Muscle of arm (tissue), 12 donors: ENCODE data around the gene RNASE7. TPM values are rescaled to one million over a fixed set of nuclear protein-coding genes. Genes with fewer than 3 reads are reported as not detected.

Experiments used
- DNase-seq: peaks from one replicate; pipeline ENCODE4 v3.0.0-alpha.2; 2013
- polyA plus RNA-seq, 12 donors: library from polyadenylated mRNA; unstranded; fragments of 120-200 nt; gene quantifications; one replicate each; pipeline ENCODE4 v1.2.1, GENCODE V29; 2013; ENCODE audit not compliant: insufficient read length in 12 of 12

The RNASE7 gene
- polyA plus RNA-seq, 12 donors: 0.11 to 0.40 (median 0.16) TPM; not detected in 7

DNA sequence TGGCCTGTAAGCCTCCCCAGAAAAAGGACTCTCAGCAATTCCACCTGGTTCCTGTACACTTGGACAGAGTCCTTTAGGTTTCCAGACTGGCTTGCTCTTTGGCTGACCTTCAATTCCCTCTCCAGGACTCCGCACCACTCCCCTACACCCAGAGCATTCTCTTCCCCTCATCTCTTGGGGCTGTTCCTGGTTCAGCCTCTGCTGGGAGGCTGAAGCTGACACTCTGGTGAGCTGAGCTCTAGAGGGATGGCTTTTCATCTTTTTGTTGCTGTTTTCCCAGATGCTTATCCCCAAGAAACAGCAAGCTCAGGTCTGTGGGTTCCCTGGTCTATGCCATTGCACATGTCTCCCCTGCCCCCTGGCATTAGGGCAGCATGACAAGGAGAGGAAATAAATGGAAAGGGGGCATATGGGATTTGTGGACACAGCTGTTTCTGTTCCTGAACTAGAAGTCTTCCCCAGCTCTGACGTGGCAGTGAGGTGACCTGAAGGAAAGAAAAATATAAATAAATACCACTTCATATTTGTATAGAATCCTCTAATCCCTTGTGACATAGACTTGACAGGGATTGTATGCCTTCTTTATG is 1.3 kb downstream of the RNASE7 start:
- DNase-seq: no peak

DNA sequence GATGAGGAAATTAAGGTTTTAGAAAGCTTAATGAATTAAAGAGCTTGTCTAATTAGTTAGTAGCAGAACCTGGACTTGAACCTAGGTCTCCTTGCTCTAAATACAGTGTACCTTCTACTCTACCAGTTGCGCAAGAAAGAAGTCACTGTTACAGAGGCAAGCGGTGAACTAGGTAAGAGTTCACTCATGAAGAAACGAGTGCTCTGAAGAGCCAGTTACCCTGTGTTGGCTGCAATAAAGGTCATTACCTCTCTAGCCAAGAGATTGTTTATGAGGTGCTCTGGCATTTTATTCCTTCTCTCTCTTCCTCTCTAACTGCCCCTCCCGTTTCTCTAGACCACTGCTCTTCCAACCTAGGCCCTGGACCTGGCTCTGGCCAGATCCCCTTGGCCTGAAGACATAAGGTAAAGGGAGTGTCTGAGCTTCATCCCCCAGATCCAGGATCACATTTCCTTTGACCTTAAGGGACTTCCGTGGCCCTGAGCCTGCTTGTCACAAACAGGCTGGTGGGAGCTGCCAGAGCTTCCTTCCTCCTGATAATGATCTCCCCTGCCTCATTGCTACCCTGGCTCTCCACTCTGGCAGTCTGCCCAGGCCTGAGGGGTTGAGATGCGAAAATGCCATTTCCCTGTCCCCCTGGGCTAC is 1.9 kb downstream of the RNASE7 start:
- no peak for DNase-seq

DNA sequence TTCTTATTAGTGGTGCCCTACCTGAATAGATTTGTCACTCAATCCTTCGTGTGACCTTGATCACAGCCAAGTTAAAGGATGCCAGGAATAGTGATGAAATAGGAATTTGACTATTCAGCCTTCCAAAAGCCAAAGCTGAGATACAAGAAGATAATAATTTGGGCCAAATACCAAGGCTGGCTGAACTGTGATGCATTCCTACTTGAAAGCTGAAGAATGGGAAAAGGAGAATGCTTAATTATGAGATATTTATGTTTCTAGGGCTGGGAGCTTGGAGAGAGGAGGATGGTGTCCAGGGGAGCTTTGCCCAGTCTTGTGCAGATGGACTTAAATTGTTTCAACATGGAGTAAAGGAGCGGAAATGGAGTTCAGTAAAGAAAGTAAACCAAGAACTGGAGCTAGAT is 5.2 kb downstream of the RNASE7 start:
- no peak for DNase-seq

DNA sequence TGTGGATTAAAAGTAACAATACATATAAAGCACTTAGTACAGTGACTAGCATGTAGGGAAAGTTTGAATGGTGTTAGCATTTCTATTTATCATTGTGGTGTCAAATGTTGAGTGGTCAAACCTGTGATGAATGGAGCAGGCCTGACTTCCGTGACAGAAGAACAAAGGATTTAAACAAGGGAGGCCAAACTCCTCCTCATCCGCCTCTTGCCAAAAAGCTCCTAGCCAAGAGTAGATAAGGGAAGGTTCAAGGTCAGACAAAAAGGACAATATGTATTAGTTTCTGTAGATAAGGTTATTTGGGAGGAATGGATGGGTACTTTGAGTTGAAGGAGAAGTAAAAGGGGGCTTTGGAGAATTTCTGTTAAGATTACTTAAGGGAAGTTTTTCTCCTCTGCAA is 6.5 kb downstream of the RNASE7 start:
- no peak for DNase-seq

DNA sequence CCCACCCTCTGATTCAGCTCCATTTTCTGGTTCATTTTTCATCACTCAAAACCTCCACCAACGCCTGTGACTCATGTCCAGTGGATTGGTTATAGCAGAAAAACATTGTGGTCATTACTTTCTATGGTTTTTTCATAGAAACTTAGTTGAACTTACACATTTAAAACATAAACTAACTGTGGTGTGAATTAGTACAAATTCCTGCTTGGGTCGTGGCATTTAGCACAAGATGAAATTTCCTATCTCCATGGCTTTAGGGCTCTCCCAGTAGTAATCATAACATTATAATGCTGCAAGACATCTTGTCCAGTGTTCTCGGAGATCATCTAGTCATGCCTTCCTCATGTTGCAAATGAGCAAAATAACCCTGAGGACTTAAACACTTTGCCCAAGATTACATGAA is 7.1 kb downstream of the RNASE7 start:
- DNase-seq: no peak

DNA sequence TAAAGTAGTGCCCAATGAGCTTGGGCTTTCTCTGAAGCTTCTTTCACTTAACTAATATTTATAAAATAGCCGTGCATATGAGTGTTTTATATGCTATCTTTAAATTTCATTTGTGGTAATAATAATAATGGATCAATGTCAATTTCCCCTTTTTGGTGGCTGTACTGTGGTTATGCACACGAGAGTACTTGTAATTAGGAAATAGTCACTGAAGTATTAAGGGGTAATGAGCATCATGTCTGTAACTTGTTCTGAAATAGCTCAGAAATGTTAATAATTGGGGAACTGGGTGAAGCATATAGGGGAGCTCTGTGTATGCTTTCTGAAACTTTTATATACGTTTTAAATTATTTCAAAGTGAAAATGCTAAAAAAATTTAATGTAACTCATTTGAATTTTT is 8.4 kb downstream of the RNASE7 start:
- DNase-seq: no peak

DNA sequence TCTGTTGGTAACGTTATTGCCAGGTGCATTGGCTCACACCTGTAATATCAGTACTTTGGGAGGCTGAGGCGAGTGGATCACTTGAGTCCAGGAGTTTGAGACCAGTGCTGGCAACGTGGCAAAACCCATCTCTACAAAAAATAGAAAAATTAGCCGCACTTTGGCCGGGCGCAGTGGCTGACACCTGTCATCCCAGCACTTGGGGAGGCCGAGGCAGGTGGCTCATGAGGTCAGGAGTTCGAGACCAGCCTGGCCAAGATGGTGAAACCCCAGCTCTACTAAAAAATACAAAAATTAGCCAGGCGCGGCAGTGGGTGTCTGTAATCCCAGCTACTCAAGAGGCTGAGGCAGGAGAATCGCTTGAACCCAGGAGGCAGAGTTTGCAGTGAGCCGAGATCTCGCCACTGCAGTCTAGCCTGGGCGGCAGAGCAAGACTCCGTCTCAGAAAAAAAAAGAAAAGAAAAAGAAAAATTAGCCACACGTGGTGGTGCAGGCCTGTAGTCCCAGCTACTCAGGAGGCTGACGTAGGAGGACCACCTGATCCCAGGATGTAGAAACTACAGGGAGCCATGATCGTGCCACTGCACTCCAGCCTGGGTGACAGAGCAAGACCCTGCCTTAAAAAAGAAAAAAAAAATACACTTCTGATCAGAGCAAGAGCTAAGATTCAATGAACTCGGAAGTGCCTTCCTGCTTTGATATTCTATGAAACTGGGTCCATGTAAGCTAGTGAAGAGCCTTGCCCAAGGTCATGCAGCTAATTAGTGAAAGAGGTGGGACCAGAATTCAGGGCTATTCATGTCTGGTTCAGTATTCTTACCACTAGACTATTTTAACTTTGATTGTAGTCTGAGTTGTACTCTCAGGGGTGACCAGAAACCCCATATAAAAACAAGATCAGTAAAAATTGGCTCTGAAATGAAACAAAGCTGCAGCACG is 11.3 kb downstream of the RNASE7 start:
- no peak for DNase-seq

DNA sequence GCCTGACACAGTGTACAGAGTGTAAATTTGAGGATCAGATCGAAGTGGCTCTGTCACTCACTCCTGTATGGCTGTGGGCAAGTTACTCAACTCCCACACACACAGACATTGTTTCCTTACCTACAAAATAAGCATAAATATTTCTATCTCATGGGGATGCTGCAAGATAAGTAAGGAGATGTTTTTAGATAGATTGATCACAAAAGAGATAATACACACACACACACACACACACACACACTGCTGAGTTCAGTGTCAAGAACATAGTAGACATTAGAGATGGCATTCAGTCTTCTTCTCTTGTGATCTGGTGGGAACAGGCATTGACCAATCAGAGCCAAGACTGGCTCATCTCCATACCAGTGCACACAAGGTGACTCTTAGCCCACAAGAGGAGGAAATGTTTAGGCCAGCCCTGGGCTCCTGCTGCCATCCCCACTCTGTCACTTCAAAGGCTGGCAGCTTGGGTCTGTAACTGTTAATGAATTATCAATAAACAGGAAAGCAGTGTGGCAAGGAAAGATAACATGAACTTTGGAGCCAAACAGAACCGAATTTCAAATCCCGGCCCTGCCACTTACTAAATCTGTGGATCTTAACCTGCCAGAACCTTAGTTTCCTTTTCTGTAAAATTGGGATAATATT is 12.1 kb downstream of the RNASE7 start:
- no peak for DNase-seq

DNA sequence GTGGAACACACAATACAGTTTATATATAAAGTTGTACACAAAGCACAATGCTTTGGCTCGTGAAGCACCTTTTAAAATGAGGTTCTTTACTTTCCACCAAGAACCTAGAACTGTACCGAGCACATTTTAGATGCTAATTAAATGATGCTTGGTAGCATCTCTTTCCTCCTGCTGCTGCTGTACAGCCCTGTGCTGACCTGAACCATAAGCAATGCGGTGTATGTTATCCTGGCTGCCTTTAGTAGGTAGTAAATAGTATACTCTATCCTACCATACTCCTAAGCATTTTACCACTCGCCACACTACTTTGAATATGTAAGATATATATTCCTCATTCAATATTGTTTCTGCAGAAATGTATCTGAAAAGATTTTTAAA is 12.6 kb downstream of the RNASE7 start:
- DNase-seq: no peak

DNA sequence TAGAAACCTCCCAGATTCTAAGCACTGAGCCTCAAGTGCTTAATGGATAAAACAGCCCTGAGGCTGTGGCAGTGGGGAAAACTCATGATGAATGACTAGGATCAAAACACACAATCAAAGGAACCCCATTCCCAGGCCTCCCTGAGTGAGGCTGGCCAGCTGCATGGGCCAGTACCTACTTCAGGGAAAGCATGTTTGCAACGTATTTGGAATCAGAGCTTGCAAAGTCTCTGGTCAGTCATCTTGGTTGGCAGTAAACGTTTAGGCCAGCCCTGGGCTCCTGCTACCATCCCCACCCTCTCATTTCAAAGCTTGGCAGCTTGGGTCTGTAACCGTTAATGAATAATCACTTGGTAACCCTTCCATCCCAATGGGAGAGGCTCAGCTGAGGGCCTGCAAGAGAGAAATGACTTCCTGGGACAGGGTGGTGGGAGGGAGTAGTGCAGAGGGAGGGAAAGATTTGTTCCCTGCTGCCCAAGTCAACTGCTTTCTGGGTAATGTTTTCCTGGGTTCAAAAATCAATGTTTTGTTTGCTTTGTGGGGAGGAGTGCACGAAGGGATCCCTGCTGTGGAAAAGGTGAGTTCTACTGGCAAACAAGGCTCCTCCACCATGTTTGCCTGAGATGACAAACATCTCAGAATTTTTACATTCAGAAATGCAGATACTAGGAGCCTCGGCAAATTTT is 13.4 kb downstream of the RNASE7 start:
- peak; percentile 21 for DNase-seq

DNA sequence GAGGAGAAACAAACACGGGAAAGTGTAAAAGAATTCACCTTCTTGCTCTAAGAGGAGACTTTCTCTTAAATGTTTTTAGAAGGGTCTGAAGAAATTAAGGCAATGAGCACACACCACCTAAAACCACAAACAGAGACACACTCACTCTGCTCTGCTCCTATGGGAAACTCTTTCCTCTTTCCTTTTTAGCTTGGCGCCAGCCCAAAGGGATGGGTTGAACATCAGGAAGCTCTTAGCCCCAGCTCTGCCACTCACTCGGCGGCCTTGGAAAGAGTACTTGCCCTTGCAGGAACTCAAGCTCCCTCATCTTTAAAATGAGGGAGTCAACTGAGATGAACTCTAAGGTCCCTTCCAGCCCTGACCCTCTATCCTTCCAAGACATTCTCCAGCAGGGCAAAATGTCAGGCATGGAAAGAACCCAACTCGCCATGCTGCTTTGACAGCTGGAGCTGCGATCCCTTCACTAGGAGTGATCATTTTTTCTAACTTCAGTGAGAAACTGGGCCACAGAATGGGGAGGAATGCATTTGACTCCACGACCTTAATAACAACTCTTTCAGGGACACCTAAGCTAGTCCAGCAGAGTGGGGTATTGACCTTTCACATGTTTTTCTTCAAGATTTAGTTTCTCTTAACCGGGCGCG is 14.5 kb downstream of the RNASE7 start:
- DNase-seq: peak; percentile 21

DNA sequence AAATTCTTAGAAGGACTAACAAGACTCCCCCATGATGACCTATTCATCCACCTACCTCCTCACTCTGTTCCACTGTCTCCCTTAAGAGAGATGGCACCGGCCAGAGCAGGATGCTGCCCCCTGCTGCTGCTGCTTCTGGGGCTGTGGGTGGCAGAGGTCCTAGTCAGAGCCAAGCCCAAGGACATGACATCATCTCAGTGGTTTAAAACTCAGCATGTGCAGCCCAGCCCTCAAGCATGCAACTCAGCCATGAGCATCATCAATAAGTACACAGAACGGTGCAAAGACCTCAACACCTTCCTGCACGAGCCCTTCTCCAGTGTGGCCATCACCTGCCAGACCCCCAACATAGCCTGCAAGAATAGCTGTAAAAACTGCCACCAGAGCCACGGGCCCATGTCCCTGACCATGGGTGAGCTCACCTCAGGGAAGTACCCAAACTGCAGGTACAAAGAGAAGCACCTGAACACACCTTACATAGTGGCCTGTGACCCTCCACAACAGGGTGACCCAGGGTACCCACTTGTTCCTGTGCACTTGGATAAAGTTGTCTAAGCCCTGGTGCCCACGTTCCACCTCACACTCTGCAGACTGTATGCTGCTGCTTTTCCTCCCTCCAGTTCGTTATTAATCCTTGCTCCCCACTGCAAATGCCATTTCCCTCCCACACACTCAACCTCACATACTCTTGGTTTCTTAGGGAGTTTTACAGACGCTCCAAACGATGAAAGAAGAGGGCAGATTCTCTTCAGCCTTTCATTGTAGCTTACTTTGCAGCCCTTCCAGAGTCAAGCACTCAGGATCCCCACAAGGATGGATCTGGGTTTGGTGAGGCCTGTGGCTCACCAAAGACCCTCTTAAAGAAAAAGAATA is 15.9 kb downstream of the RNASE7 start, which contains the start of gene RNASE8:
TSS of gene RNASE8 (plus strand) at position 20 of the 873 bp plus-strand sequence. CDS start at position 91, 71 bp downstream.
- no peak for DNase-seq

DNA sequence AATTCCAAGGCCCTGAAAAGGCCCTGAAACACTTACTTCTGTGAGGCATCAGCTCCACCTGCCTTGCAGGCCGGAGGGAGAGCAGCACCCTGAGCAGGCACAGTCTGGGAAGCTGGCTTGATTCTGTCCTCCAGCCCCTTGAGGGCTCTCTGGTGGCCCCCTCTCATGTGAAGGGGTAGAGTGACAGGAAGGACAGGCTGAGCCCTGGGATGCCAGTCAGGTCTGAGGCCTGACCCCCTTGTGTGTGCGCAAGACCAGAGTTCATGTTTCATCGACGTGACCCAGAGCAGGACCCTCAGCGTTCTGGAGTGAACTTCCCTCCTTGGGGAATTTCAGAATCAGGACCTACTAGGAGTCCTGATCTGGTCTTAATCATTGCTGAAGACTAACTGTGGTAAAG is 16.7 kb downstream of the RNASE7 start:
- DNase-seq: no peak

DNA sequence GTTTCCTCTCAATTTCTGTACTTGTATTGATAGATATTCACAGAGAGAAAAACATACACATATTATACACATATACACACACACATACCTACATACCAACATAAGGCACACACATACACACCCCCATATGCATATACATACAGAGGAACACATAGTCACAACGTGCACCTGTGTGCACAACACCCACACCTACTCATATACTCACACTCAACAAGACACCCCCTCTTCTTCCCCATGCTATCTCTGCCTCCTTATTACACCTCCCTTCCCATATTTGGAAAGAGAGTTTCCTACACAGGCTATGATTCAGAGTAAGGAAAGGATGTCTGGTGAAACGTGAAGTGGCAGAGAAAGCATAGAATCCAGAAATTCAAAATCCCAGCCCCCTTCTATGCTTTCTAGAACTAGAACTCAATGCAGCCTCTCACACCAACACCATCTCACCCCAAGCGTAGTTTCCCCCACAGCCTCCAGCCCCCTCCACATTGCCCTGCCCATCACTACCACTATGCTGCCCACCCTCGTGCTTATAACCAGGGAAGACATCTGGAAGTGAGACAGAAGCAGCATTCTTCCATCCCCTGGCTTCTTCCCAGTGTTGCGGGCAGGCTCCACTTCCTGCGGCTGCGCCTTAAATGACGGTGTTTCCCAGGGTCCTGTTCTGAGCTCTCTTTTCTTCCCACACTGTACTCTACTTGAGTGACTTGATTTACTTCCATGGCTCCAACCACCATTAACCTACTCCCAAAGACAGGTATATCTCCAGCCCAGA is 17.9 kb downstream of the RNASE7 start:
- DNase-seq: no peak

DNA sequence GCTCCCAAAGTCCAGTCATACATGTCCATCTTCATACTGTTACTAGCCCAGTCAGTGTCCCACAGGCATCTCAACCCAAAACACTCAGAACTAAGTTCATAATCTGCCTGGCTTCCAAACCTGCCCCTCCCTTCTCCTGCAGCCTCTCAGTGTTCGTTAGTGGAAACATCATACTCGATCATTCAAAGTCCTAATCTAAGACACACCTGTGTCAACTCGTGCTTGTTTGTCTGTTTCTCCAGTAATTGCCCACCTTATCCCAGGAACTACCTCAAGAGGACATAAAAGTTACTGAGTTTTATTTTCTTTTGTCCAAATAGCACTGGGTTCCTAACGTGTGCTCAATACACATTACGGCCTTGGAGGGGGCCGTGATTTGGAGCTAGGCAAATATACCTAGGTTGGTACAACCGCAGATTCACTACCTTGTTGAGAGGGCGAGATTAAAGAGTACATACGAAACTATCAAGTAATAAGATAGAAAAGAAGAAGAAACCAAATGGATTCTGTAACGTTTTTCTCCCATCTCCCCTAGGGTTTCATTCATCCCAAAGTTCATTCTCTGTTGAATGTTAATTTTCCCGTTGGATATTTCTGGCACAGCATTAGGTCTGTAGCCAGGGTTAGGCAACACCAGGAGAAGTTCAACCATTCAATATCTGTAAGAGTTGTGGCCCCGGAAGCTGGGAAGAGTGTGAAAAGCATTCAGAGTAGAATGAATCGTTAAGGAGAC is 18.6 kb downstream of the RNASE7 start:
- no peak for DNase-seq

DNA sequence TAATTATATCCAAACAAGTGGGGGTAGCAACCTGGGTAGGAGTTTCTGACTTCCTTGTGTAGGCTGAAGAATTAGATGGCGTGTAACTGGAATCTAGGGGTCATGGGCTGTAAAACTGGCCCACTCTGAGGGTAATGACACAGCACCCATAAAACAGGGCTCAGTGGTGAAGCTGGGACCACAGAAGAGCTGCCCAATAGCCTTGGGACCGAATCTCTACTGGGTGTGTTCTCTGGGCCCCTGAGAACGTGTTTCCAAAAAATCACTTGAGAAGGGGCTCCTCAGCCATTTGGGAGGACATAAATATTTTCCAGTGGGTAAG is 19.1 kb downstream of the RNASE7 start:
- DNase-seq: no peak

DNA sequence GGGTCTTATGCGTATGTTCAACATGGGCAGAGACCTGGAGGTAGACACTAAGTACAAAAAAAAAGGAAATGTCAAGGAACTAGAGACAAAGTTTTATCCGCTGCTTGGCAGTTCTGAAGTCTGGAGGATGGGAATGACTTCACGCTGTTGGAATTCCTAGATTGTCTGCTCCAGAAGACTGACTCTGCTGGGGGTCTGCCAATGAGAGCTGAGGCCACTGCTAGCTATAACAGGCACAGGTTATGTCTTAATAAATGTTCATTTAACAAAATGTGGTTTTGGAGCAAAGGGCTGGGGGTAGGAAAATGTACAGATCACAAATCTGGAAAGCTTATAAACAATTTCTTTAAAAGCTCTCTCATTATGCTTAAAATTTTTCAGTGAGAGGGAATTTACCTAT is 21.3 kb downstream of the RNASE7 start:
- peak; percentile 30 for DNase-seq

DNA sequence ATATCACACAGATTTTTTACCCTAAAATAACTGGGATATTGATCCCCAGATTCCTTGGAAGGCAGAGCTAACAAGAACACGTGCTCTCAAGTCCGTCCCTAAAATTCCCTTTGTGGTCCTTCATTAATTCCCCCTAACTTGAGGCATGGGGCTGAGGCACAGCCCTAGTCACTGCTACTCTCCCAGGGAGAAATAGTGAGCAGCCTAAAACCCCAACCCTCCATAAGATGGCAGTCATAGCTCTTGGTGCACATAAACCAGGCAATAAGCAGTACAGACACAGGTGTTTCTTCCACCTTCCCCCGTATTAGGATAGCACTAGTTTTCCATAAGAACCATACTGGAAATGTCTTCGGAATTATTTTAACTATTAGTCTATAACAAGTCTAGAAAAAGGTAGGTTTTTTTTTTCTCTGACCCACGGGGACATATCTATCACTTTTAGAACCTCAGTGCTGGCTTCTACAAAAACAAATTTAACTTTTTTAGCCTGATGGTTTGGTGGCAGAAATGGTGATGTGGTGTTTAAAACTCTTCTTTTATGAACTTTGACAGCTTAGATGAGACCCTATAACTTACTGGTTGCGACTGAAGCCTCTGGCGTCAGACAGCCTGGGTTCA is 24.8 kb downstream of the RNASE7 start:
- DNase-seq: no peak
